A673 (cell line): Measurements from ENCODE around the gene CDKAL1. TPM values are rescaled to one million over a fixed set of nuclear protein-coding genes. Genes with fewer than 3 reads are reported as not detected.
A peak's percentile ranks its signal among the peaks of the same experiment; 100 is the strongest.
"Not testable (repeated sequence)": the region's sequence is repeated elsewhere in the genome, so short reads cannot be mapped to it uniquely, and the experiment has no call there.

Experiments used
- BruUV-seq: library from RNA; stranded (reverse); fragments of 400-500 nt; replicated peaks from 2 replicates; lab custom pipeline; 2021; lab: Mats Ljungman, UMichigan
- CTCF ChIA-PET: fragments of 300-600 bp; sonication (Branson Sonifier 250); formaldehyde crosslinking; loops from one replicate; lab custom pipeline; 2022; ENCODE audit warnings: antibody characterized with exemption; lab: Charles Lee
- POLR2A ChIA-PET: fragments of 300-600 bp; sonication (Branson Sonifier 250); formaldehyde crosslinking; loops from one replicate; lab custom pipeline; 2022; ENCODE audit warnings: antibody characterized with exemption; ENCODE audit not compliant: low non-redundant PET; lab: Charles Lee
- DNase-seq: peaks from one replicate; pipeline ENCODE4 v3.0.0-alpha.2; 2015; ENCODE audit warnings: low spot score
- H3K27ac ChIP-seq: fragments of 200-600 bp; sonication (generic); 2 replicates; pipeline ENCODE4 v1.5.1; 2016; ENCODE audit warnings: mixed run types, low read depth, mild to moderate bottlenecking, mixed read lengths, antibody characterized with exemption, low read length; ENCODE audit not compliant: poor library complexity, severe bottlenecking
- H3K27me3 ChIP-seq: fragments of 200-600 bp; sonication (generic); replicated peaks from 2 replicates; pipeline ENCODE4 v1.6.1; 2017; ENCODE audit warnings: mixed run types, low read depth, mild to moderate bottlenecking, mixed read lengths, antibody characterized with exemption, low read length; ENCODE audit not compliant: insufficient read depth, poor library complexity
- H3K36me3 ChIP-seq: fragments of 200-600 bp; sonication (generic); 2 replicates; pipeline ENCODE4 v1.6.1; 2016; ENCODE audit warnings: mixed run types, mild to moderate bottlenecking, mixed read lengths, antibody characterized with exemption, low read length; ENCODE audit not compliant: insufficient read depth, poor library complexity, severe bottlenecking
- H3K4me1 ChIP-seq: fragments of 200-600 bp; sonication (generic); 2 replicates; pipeline ENCODE4 v1.6.1; 2017; ENCODE audit warnings: mixed run types, mild to moderate bottlenecking, mixed read lengths, antibody characterized with exemption, low read length; ENCODE audit not compliant: insufficient read depth, poor library complexity, severe bottlenecking
- H3K4me3 ChIP-seq: fragments of 200-600 bp; sonication (generic); 2 replicates; pipeline ENCODE4 v1.5.1; 2016; ENCODE audit warnings: low read depth, mixed run types, mild to moderate bottlenecking, mixed read lengths, low read length; ENCODE audit not compliant: poor library complexity, severe bottlenecking
- H3K9me3 ChIP-seq: fragments of 200-600 bp; sonication (generic); 2 replicates; pipeline ENCODE4 v1.6.1; 2016; ENCODE audit warnings: mixed run types, low read depth, mild to moderate bottlenecking, mixed read lengths, antibody characterized with exemption, low read length; ENCODE audit not compliant: poor library complexity, severe bottlenecking
- CTCF ChIP-seq: fragments of 300-800, 200-600 bp; sonication (generic); conservative IDR thresholded peaks from 2 replicates; pipeline ENCODE4 v1.5.1; 2017; ENCODE audit warnings: low read depth, mild to moderate bottlenecking, antibody characterized with exemption, low read length, moderate library complexity, mixed read lengths
- EZH2 ChIP-seq: fragments of 200-600 bp; sonication (generic); IDR thresholded peaks from 2 replicates; pipeline ENCODE4 v1.6.1; 2017; ENCODE audit warnings: borderline replicate concordance, low read depth, mild to moderate bottlenecking, mixed read lengths, antibody characterized with exemption, low read length; ENCODE audit not compliant: poor library complexity, severe bottlenecking
- intact Hi-C: fragments of 100-400 bp; cut with micrococcal nuclease; formaldehyde crosslinking; loops from one replicate; pipeline ENCODE4 v1.10.0; 2022; ENCODE audit not compliant: unreplicated experiment
- total RNA-seq: library from RNA; stranded (reverse); gene quantifications from 2 replicates; pipeline ENCODE4 v1.2.3, GENCODE V29; 2021

CDKAL1 gene
- total RNA-seq, 1 experiment from 2014 or later = 35.5 TPM

DNA sequence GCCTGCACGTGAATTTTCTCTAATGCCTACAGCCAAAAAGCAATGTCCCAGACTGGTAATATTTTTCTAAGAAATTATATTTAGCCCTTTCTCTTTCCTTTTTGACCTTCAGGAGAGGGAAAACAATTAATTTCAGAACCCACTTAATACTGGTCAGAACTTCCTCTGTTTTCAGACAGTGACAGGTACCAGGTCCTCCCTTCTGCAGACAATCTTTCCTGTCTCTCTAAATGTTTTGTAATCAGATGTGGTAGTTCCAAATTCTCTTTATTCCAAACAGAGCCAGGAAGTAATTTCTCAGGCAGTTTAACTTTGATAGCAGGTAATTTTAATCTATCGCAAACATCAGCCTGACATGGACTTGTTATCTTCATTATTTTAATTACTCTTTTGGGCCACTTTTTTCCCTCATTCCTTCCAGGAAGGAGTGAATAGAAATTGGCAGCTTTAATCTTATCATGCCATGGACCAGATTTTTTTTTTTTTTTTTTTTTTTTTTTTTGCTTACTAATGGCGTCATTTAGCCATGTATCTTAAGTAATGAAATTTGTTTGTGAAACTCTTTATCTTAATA lies 710.7 kb downstream of the CDKAL1 start:
- TF ChIP-seq EZH2 (no peak), CTCF (no peak)
- POLR2A ChIA-PET = no interaction called here
- peaks cover 4% of the 10 kb centered on the region for H3K4me1 ChIP-seq
- no peak for DNase-seq
- CTCF ChIA-PET = interaction anchor here (0.6 kb wide), 1 partner anchor 12 kb away, joined by 3 read pairs; no protein-coding TSS in a partner anchor
- no TSS peak for BruUV-seq
- H3K36me3 ChIP-seq = no peaks in the 10 kb centered on the region
- H3K4me3 ChIP-seq = no peak overlapping the region
- H3K9me3 ChIP-seq = no peaks in the 10 kb centered on the region
- intact Hi-C loops = no loop called here
- no peak overlapping the region for H3K27ac ChIP-seq
- no peaks in the 10 kb centered on the region for H3K27me3 ChIP-seq

- ChIA-PET CTCF (no interaction called here), POLR2A (no interaction called here)
- intact Hi-C loops = no loop called here
- no peak overlapping the region for H3K4me3 ChIP-seq
- TF ChIP-seq CTCF (no peak), EZH2 (no peak)
- H3K9me3 ChIP-seq = no peaks in the 10 kb centered on the region
- BruUV-seq = no TSS peak
- no peak overlapping the region for H3K27ac ChIP-seq
- peak; percentile 23 for DNase-seq
- no peaks in the 10 kb centered on the region for H3K27me3 ChIP-seq
- H3K36me3 ChIP-seq = no peaks in the 10 kb centered on the region
- H3K4me1 ChIP-seq = peaks cover 4% of the 10 kb centered on the region
These were observed 711.2 kb downstream of the CDKAL1 start for GRCh38 chr6:21245488-21245887.

DNA sequence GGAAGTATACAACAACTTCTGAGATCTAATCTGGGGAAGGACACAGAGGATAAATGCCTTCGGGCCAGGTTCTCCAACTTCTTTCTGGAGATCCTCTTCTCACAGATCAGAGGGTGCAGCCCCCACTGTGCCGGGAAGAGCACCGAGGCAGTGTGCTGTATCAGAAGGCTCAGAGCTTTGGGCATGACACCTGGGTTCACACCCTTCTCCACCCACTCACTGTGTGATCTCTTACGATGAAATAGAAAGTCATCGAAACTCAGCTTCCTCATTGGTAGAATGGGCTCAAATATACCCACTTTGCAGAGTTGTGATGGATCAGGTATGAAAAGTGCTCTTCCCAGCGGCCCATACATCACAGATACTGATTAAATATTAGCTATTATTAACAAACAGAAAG lies 711.8 kb downstream of the CDKAL1 start:
- H3K4me1 ChIP-seq = peaks cover 4% of the 10 kb centered on the region
- H3K36me3 ChIP-seq = no peaks in the 10 kb centered on the region
- CTCF ChIA-PET = no interaction called here
- BruUV-seq = no TSS peak
- no peaks in the 10 kb centered on the region for H3K9me3 ChIP-seq
- intact Hi-C loops = no loop called here
- no peak for DNase-seq
- no peak overlapping the region for H3K4me3 ChIP-seq
- no peak for TF ChIP-seq CTCF
- no peak for TF ChIP-seq EZH2
- POLR2A ChIA-PET = no interaction called here
- no peaks in the 10 kb centered on the region for H3K27me3 ChIP-seq
- H3K27ac ChIP-seq = no peak overlapping the region

- BruUV-seq, POLR2A ChIA-PET, intact Hi-C loops, H3K4me1 ChIP-seq, H3K9me3 ChIP-seq, H3K27ac ChIP-seq, DNase-seq, H3K36me3 ChIP-seq, CTCF ChIA-PET, H3K27me3 ChIP-seq, H3K4me3 ChIP-seq: not testable (repeated sequence)
These were observed 720.2 kb downstream of the CDKAL1 start for GRCh38 chr6:21254460-21254859.
